K562 (cell line): ENCODE data around the gene KRTAP22-2. TPM values are rescaled to one million over a fixed set of nuclear protein-coding genes. Genes with fewer than 3 reads are reported as not detected.

Experiments
- ATAC-seq: fragments of 200-7000 bp; cut with Tn5 transposase; 3 replicates; pipeline ENCODE4 v1.9.1; 2020; ENCODE audit warnings: moderate library complexity
- BruUV-seq: library from RNA; stranded (reverse); fragments of 400-500 nt; replicated peaks from 2 replicates; lab custom pipeline; 2021; lab: Mats Ljungman, UMichigan
- CTCF ChIA-PET: fragments of 300-600 bp; formaldehyde crosslinking; extraction: SDS; loops from one replicate; lab custom pipeline; 2021; ENCODE audit warnings: low intra/inter-chr PET ratio; lab: Yijun Ruan, JAX
- POLR2A ChIA-PET: fragments of 300-600, 350-650 bp; sonication (Branson Sonifier 250); formaldehyde crosslinking; extraction: SDS; loops from one replicate; lab custom pipeline; 2021; ENCODE audit warnings: antibody characterized with exemption, inconsistent platforms; lab: Yijun Ruan, JAX
- DNase-seq, 4 experiments: peaks; one replicate each; pipeline versions ENCODE4 v3.0.0 to v3.0.0-alpha.2; 2011 to 2018; ENCODE audit warnings: low spot score in 3 of 4, mixed read lengths in 3 of 4; ENCODE audit errors: extremely low read depth in 1 of 4
- FAIRE-seq: peaks from 2 replicates; lab custom pipeline; 2011; peaks lifted over from hg19 to GRCh38; lab: Jason Lieb, UNC
- H2AFZ ChIP-seq: 2 replicates; pipeline ENCODE4 v1.6.0; 2011; ENCODE audit warnings: low read depth, low read length, control low read depth, inconsistent platforms
- H3K27ac ChIP-seq: fragments of 200-600 bp; 3 replicates; pipeline ENCODE4 v1.8.0; 2011; ENCODE audit warnings: low read depth, mild to moderate bottlenecking, control low read depth, inconsistent platforms, low read length, moderate library complexity, mixed read lengths; ENCODE audit errors: extremely low read depth
- H3K27me3 ChIP-seq, 2 experiments: fragments of 300-600 bp in 1 of 2; 2 replicates in 1 of 2; 3 replicates in 1 of 2; pipeline versions ENCODE4 v1.6.0 to v1.8.0; 2011; ENCODE audit warnings: inconsistent platforms in 2 of 2, low read length in 2 of 2, mild to moderate bottlenecking in 1 of 2, mixed read lengths in 1 of 2, moderate library complexity in 1 of 2; ENCODE audit not compliant: control insufficient read depth in 2 of 2, insufficient read depth in 2 of 2
- H3K36me3 ChIP-seq: fragments of 300-600 bp; 3 replicates; pipeline ENCODE4 v1.8.0; 2011; ENCODE audit warnings: mild to moderate bottlenecking, low read length, inconsistent platforms; ENCODE audit not compliant: control insufficient read depth, insufficient read depth
- H3K4me1 ChIP-seq, 2 experiments: fragments of 200-600 bp in 1 of 2; replicated peaks in 1 of 2; 2 replicates in 1 of 2; 3 replicates in 1 of 2; pipeline versions ENCODE4 v1.5.1 to v1.8.0; 2011; ENCODE audit warnings: inconsistent platforms in 2 of 2, low read length in 2 of 2, mild to moderate bottlenecking in 1 of 2, mixed read lengths in 1 of 2, moderate library complexity in 1 of 2; ENCODE audit not compliant: control insufficient read depth in 2 of 2, insufficient read depth in 2 of 2
- H3K4me2 ChIP-seq: 2 replicates; pipeline ENCODE4 v1.6.1; 2011; ENCODE audit warnings: low read length, control low read depth, inconsistent platforms, mixed read lengths; ENCODE audit not compliant: insufficient read depth
- H3K4me3 ChIP-seq: fragments of 200-600 bp; sonication (generic), shearing (Covaris generic); 2 replicates; pipeline ENCODE4 v1.5.1; 2016; ENCODE audit warnings: control low read depth, inconsistent platforms
- H3K79me2 ChIP-seq: fragments of 200-600 bp; 3 replicates; pipeline ENCODE4 v1.8.0; 2011; ENCODE audit warnings: low read length, inconsistent platforms; ENCODE audit not compliant: control insufficient read depth, insufficient read depth
- H3K9ac ChIP-seq, 2 experiments: 2 replicates each; pipeline versions ENCODE4 v1.6.0 to v1.6.1; 2011; ENCODE audit warnings: low read depth in 2 of 2, low read length in 2 of 2, control low read depth in 1 of 2, inconsistent platforms in 1 of 2, mild to moderate bottlenecking in 1 of 2, mixed read lengths in 1 of 2; ENCODE audit not compliant: insufficient read depth in 1 of 2
- H3K9me1 ChIP-seq: one replicate; pipeline ENCODE4 v1.6.0; 2011; ENCODE audit warnings: inconsistent platforms, mild to moderate bottlenecking, low read length, moderate library complexity; ENCODE audit not compliant: control insufficient read depth, insufficient read depth
- H3K9me3 ChIP-seq: replicated peaks from 2 replicates; pipeline ENCODE4 v1.5.1; 2011; ENCODE audit warnings: low read depth, low read length, inconsistent platforms; ENCODE audit not compliant: control insufficient read depth, insufficient read depth
- H4K20me1 ChIP-seq: replicated peaks from 2 replicates; pipeline ENCODE4 v1.6.1; 2011; ENCODE audit warnings: low read length, inconsistent platforms, mixed read lengths; ENCODE audit not compliant: control insufficient read depth, insufficient read depth
- CEBPB ChIP-seq: fragments of 450-650 bp; IDR thresholded peaks from 2 replicates; pipeline ENCODE4 v1.6.1; 2016; ENCODE audit warnings: missing genetic modification characterization, missing compliant biosample characterization
- CEBPG ChIP-seq, 3 experiments: fragments of 200-800 bp in 1 of 3; sonication (Bioruptor generic) in 1 of 3; sonication (generic) in 1 of 3; formaldehyde crosslinking in 1 of 3; IDR thresholded peaks in 2 of 3; conservative IDR thresholded peaks in 1 of 3; 2 replicates each; pipeline versions ENCODE4 v1.6.1 to v1.8.0; 2016 to 2022; ENCODE audit warnings: missing compliant biosample characterization in 2 of 3, missing genetic modification characterization in 2 of 3, mild to moderate bottlenecking in 1 of 3, missing genetic modification reagents in 1 of 3
- FOXJ2 ChIP-seq: fragments of 200-800 bp; sonication (Bioruptor generic); IDR thresholded peaks from 2 replicates; pipeline ENCODE4 v1.6.1; 2016; ENCODE audit warnings: missing genetic modification characterization, missing compliant biosample characterization
- GABPA ChIP-seq: fragments of 200-800 bp; sonication (Bioruptor generic); conservative IDR thresholded peaks from 2 replicates; pipeline ENCODE4 v1.6.1; 2016; ENCODE audit warnings: low read depth, missing genetic modification characterization, missing compliant biosample characterization
- GTF2A2 ChIP-seq: IDR thresholded peaks from 2 replicates; pipeline ENCODE4 v1.6.1; 2016; ENCODE audit warnings: mild to moderate bottlenecking, missing genetic modification characterization, missing compliant biosample characterization
- PTBP1 ChIP-seq: fragments of 200-400 bp; formaldehyde crosslinking; IDR thresholded peaks from 2 replicates; pipeline ENCODE4 v1.6.1; 2017; ENCODE audit warnings: low read depth, low read length
- SRSF7 ChIP-seq: fragments of 200-400 bp; formaldehyde crosslinking; optimal IDR thresholded peaks from 2 replicates; pipeline ENCODE3; 2017; ENCODE audit warnings: mild to moderate bottlenecking, low read depth, low read length
- STAG1 ChIP-seq: sonication (generic); formaldehyde crosslinking; IDR thresholded peaks from 2 replicates; pipeline ENCODE4 v1.5.0; 2020; ENCODE audit warnings: missing genetic modification reagents, borderline replicate concordance
- ZBTB34 ChIP-seq: fragments of 250-450 bp; sonication (Bioruptor Pico); IDR thresholded peaks from 2 replicates; pipeline ENCODE4 v1.8.0; 2021; ENCODE audit warnings: mild to moderate bottlenecking, moderate library complexity
- ZFP36 ChIP-seq: fragments of 150-350 bp; IDR thresholded peaks from 2 replicates; pipeline ENCODE4 v1.6.1; 2018; ENCODE audit warnings: low read length, low read depth; ENCODE audit not compliant: partially characterized antibody
- ZNF655 ChIP-seq: fragments of 250-450 bp; sonication (Bioruptor Pico); IDR thresholded peaks from 2 replicates; pipeline ENCODE4 v1.5.0; 2021
- WGBS: fragments of 100-300 bp; shearing (Covaris generic); methylation state at CpG from one replicate; pipeline ENCODE4 v1.1.6; 2016; ENCODE audit warnings: low coverage, mixed read lengths; ENCODE audit not compliant: insufficient coverage; ENCODE audit errors: missing lambda C conversion rate; 5-methylcytosine and 5-hydroxymethylcytosine counted together
- in situ Hi-C: fragments of 300-500 bp; cut with MboI; formaldehyde crosslinking; loops from 4 replicates; pipeline ENCODE4 v1.15.0; 2018; ENCODE audit warnings: inconsistent platforms, mixed read lengths
- intact Hi-C: fragments of 100-400 bp; cut with micrococcal nuclease; formaldehyde crosslinking; loops from 2 replicates; pipeline ENCODE4 v1.14.2; 2022
- polyA plus RNA-seq, 8 experiments: library from polyadenylated mRNA; depleted of rRNA in 4 of 8; stranded (reverse) in 5 of 8; unstranded in 3 of 8; fragments of >200 nt; fragmentation: Nextera tagmentation in 2 of 8; fragmentation: Illumina TruSeq in 1 of 8; extraction: Ambion mirVana in 2 of 8; extraction: Trizol in 1 of 8; gene quantifications; 2 replicates each; pipeline versions ENCODE4 v1.2.1 to v1.2.3, GENCODE V29; 2011 to 2014; ENCODE audit warnings: inconsistent platforms in 1 of 8, missing spikeins in 1 of 8
- total RNA-seq, 7 experiments: library from RNA; depleted of rRNA in 6 of 7; stranded (reverse); fragments of >200 nt in 6 of 7; fragmentation: Illumina TruSeq in 2 of 7; extraction: Trizol in 2 of 7; gene quantifications; 2 replicates each; pipeline versions ENCODE4 v1.2.1 to v1.2.3, GENCODE V29; 2011 to 2021; ENCODE audit warnings: low replicate concordance in 1 of 7
- TF ChIP-seq, protein P1 (sequence below): fragments of 450-650 bp; formaldehyde crosslinking; IDR thresholded peaks from 2 replicates; pipeline ENCODE4 v1.4.0; 2022; ENCODE audit warnings: missing genetic modification characterization

Gene KRTAP22-2
- total and polyA plus RNA-seq, 9 of the 15 experiments (the other 6 are each of a cell fraction or from before 2014, with no cell fraction given): not detected

DNA sequence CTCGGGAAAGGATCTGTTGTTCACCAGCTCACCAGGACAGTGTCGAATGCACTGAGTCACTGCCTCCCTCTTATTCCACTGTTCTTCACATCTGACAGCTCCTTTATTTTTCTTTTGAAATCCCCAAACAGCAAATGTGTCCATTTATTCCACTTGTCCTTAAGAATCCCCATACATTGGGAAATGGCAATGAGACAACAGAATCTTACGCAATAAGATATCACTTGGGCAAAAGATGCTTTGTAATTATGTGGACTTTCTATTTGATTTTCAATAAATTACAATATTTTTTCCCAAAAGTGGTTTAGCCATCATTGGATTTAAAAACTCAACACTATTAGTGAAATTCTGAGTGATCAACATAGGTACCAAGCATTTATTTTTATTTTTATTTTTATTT lies 48.5 kb upstream of the KRTAP22-2 start:
- no TSS peak for BruUV-seq
- H3K9ac ChIP-seq: no peak overlapping the region
- no peak overlapping the region for H3K4me3 ChIP-seq
- CTCF ChIA-PET: no interaction called here
- no peaks in the 10 kb centered on the region for H3K27me3 ChIP-seq
- TF ChIP-seq CEBPG (CRISPR knock-in tag; IDR thresholded peaks at IDR 0.05) (no peak), CEBPG (tag; conservative IDR thresholded peaks at IDR 0.05 in 1 of 2, IDR thresholded peaks at IDR 0.05 in 1 of 2) (peak; percentile 11 to 79; a peak in 2 of 4 replicates), CEBPB (tag) (peak; percentile 49; the same call in 1 of the 2 replicates), GTF2A2 (no peak)
- FAIRE-seq (no peak), DNase-seq (no peak), ATAC-seq (no peak)
- no peaks in the 10 kb centered on the region; the same call in 1 of the 2 replicates for H3K9me3 ChIP-seq
- POLR2A ChIA-PET: no interaction called here
- H3K9me1 ChIP-seq: no peaks in the 10 kb centered on the region
- H3K4me2 ChIP-seq: no peak overlapping the region
- no peaks in the 10 kb centered on the region for H3K4me1 ChIP-seq
- no peaks in the 10 kb centered on the region for H3K36me3 ChIP-seq
- in situ Hi-C loops (no loop called here), intact Hi-C loops (loop anchor here (10.0 kb wide), 1 partner anchor 184 kb away; no protein-coding TSS in a partner anchor)
- WGBS: 0% methylated on average over 3 of the region's 3 CpGs
- H2AFZ ChIP-seq: no peak overlapping the region
- H4K20me1 ChIP-seq: no peaks in the 10 kb centered on the region
- no peaks in the 10 kb centered on the region for H3K79me2 ChIP-seq
- no peak overlapping the region for H3K27ac ChIP-seq

DNA sequence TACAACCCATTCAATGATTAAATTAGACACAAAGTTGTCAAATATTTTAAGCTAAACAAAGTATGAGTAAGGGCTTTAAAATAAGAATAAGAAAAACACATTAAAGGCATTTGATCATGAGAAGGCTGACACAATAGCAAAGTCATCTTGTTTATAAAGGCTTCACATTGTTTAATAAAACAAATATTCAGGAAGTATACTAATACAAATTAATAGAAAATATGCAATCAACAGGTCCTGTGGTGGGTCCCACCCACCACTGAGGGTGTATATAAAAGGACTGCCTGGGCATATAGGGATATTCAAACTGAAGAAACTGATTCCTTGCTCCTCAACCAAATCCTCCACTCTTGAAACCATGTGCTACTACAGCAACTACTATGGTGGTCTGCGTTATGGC lies 44.7 kb upstream of the KRTAP22-2 start, which contains the start of gene KRTAP20-2:
Gene KRTAP20-2 (plus strand): TSS at position 301 of the 400 bp plus-strand sequence. CDS start 58 bp downstream, at position 359.
- Histone ChIP-seq H3K9me1 (no peaks in the 10 kb centered on the region), H3K9me3 (no peaks in the 10 kb centered on the region), H3K27me3 (no peaks in the 10 kb centered on the region), H3K4me2 (no peak within 1 kb of the TSS), H3K9ac (no peak within 1 kb of the TSS), H2AFZ (no peak within 1 kb of the TSS), H4K20me1 (no peaks in the 10 kb centered on the region), H3K4me3 (no peak within 1 kb of the TSS), H3K79me2 (no peaks in the 10 kb centered on the region), H3K4me1 (no peaks in the 10 kb centered on the region), H3K27ac (no peak within 1 kb of the TSS), H3K36me3 (no peaks in the 10 kb centered on the region)
- ATAC-seq (no peak), FAIRE-seq (no peak), DNase-seq (no peak)
- in situ Hi-C loops (no loop called here), intact Hi-C loops (loop anchor here (10.0 kb wide), 1 partner anchor 180 kb away; no protein-coding TSS in a partner anchor)
- CTCF ChIA-PET: no interaction called here
- no TSS peak for BruUV-seq
- POLR2A ChIA-PET: no interaction called here
- 0% methylated on average over 1 of the region's 1 CpG for WGBS
- TF ChIP-seq SRSF7 (no peak), STAG1 (CRISPR knock-in tag) (no peak), PTBP1 (no peak), GABPA (tag) (no peak), ZFP36 (no peak), FOXJ2 (tag) (no peak), ZNF655 (CRISPR knock-in tag) (no peak), ZBTB34 (CRISPR knock-in tag) (no peak)
- TF ChIP-seq, protein P1, sequence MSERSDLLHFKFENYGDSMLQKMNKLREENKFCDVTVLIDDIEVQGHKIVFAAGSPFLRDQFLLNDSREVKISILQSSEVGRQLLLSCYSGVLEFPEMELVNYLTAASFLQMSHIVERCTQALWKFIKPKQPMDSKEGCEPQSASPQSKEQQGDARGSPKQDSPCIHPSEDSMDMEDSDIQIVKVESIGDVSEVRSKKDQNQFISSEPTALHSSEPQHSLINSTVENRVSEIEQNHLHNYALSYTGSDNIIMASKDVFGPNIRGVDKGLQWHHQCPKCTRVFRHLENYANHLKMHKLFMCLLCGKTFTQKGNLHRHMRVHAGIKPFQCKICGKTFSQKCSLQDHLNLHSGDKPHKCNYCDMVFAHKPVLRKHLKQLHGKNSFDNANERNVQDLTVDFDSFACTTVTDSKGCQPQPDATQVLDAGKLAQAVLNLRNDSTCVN (CRISPR knock-in tag): no peak
